Activated T-cell treated with anti-CD3 and anti-CD28 coated beads, Interleukin-2, amount 50 U/mL, for 72 hours (primary cell): Measurements from ENCODE around the gene GALNT4. TPM values are rescaled to one million over a fixed set of nuclear protein-coding genes. Genes with fewer than 3 reads are reported as not detected.
A peak's percentile ranks its signal among the peaks of the same experiment; 100 is the strongest.

Experiments used
- ATAC-seq, 2 donors: fragments of 150-1000 bp; cut with Tn5 transposase; replicated peaks in 1 of 2; 2 replicates each; pipeline ENCODE4 v1.10.0; 2021; ENCODE audit warnings: moderate library complexity in 2 of 2, mild to moderate bottlenecking in 1 of 2
- DNase-seq, 2 donors: peaks; one replicate each; pipeline ENCODE4 v3.0.0; 2021 to 2022; ENCODE audit warnings: mixed read lengths in 1 of 2
- H3K27ac Mint-ChIP-seq: one replicate; pipeline ENCODE4 v1.8.0; 2022; ENCODE audit warnings: mild to moderate bottlenecking, moderate library complexity, mixed read lengths
- H3K27me3 Mint-ChIP-seq: one replicate; pipeline ENCODE4 v1.8.0; 2022; ENCODE audit warnings: low read depth, mixed read lengths
- H3K36me3 Mint-ChIP-seq, 2 donors: one replicate each; pipeline ENCODE4 v1.8.0; 2022; ENCODE audit warnings: mixed read lengths in 2 of 2, mild to moderate bottlenecking in 1 of 2; ENCODE audit not compliant: insufficient read depth in 2 of 2
- H3K4me1 Mint-ChIP-seq: one replicate; pipeline ENCODE4 v1.8.0; 2022; ENCODE audit warnings: low read depth, mixed read lengths
- H3K4me3 Mint-ChIP-seq, 2 donors: one replicate each; pipeline ENCODE4 v1.8.0; 2022; ENCODE audit warnings: mild to moderate bottlenecking in 2 of 2, mixed read lengths in 2 of 2, moderate library complexity in 2 of 2
- H3K9me3 Mint-ChIP-seq, 2 donors: one replicate each; pipeline ENCODE4 v1.8.0; 2022; ENCODE audit warnings: mixed read lengths in 2 of 2
- total RNA-seq, 2 donors: library from RNA; stranded (reverse); gene quantifications; one replicate each; pipeline ENCODE4 v1.2.3, GENCODE V29; 2022

GALNT4 gene
- total RNA-seq, 2 donors from 2014 or later: 6.7 to 10.6 TPM

DNA sequence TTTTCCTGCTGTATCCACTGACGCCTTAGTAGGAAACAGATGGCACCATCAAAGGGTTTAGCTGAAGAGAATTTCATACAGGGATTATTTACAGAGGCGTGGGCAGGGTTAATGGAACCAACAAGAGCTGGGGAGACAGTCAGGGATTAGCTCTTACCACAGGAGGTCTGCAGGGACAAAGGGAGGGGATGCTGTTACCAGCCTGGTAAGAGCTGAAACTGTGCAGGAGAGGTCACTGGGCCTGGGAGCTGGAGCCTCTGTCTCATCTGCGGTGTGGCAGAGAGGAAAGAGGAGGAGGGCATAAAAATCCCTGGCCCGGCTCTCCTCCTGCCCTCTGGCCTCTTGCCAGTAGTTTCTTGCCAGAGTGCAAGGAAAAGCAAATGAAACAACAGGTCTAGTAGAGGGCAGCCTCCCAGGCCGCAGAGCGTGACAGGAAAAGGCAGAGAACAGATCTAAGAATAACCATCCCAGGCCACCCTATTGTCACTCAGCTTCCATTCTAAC is 20.1 kb upstream of the GALNT4 start:
- Mint-ChIP-seq H3K9me3 (no peaks in the 10 kb centered on the region), H3K27ac (no peak overlapping the region), H3K4me1 (peaks cover 7% of the 10 kb centered on the region), H3K36me3 (no peaks in the 10 kb centered on the region), H3K4me3 (no peak overlapping the region), H3K27me3 (no peaks in the 10 kb centered on the region)
- DNase-seq (no peak), ATAC-seq (no peak)

DNA sequence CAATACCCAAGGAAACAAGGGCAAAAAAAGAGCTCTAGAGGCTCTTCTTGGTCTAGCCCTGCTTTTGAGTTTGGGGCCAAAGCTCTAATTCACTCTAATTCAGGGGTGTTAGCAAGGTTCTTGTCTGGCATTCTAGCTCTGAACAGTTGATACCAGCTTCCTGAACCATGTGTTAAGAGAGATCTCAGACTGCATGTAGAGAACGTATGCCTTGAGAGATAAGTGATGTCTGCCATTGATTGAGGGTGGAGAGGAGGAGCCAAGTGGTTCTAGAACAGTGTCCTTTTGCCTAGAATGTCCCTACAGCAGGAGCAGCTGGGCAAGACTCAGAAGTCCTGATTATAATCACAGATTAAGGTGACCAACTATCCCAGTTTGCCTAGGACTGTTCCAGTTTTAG is 19.4 kb upstream of the GALNT4 start:
- H3K4me3 Mint-ChIP-seq: no peak overlapping the region
- H3K9me3 Mint-ChIP-seq: no peaks in the 10 kb centered on the region
- H3K27ac Mint-ChIP-seq: no peak overlapping the region
- no peaks in the 10 kb centered on the region for H3K36me3 Mint-ChIP-seq
- ATAC-seq (no peak), DNase-seq (no peak)
- no peaks in the 10 kb centered on the region for H3K27me3 Mint-ChIP-seq
- peaks cover 7% of the 10 kb centered on the region for H3K4me1 Mint-ChIP-seq

DNA sequence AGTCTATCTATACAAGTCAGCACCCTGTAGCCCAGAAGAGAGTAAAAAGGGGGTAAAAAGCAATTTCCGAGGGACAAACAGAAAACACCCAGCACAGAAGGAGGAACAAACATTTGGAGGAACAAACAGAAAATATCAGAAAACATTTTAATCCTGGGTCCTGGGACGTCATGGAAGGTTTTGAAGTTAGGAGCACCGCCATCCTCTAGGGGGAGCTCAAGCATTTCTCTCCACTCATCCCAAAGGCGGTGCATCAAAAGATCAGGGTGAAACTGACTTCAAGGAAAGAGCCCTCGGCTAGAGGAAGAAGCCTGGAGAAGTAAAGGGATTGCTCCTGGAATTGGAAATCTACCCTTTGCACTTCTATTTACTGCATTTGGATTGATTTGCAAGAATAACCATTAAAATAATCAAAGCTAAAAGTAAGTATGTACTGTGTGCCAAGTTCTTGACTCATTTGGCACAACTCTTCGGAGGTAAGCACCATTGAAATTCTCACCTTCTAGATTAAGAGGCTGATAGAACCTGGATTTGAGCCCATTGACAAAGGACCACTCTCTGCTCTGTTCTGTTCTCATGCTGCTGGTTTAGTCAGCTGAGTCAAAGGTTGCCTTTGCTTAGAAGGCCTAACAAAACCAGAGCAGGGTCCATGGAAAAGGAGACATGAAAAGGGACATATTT is 18.5 kb upstream of the GALNT4 start:
- no peak overlapping the region for H3K27ac Mint-ChIP-seq
- ATAC-seq (peak; percentile 81 to 83), DNase-seq (peak; percentile 60 to 73)
- H3K9me3 Mint-ChIP-seq: no peaks in the 10 kb centered on the region
- no peak overlapping the region for H3K4me3 Mint-ChIP-seq
- no peaks in the 10 kb centered on the region for H3K36me3 Mint-ChIP-seq
- no peaks in the 10 kb centered on the region for H3K27me3 Mint-ChIP-seq
- peaks cover 7% of the 10 kb centered on the region for H3K4me1 Mint-ChIP-seq

DNA sequence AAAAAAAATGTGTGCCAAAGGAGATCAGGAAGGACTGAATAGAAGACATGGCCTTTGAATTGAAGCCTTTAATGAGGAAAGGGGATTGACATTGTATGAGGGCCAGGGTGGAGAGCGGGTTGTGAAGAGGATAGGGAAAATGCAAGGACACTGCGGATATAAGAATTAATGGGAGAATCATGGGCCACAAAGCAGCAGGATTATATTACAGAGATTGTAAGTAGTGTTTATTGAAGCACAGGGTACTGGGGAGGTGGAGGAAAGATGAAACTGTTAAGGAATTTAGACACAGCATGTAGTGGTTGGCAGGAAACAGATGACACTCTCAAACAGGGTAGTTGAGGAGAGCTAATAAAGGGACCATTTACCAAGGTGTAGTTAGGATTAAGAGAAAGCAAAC is 17.6 kb upstream of the GALNT4 start:
- H3K4me1 Mint-ChIP-seq: peaks cover 7% of the 10 kb centered on the region
- no peaks in the 10 kb centered on the region for H3K36me3 Mint-ChIP-seq
- H3K27me3 Mint-ChIP-seq: no peaks in the 10 kb centered on the region
- no peaks in the 10 kb centered on the region for H3K9me3 Mint-ChIP-seq
- H3K27ac Mint-ChIP-seq: no peak overlapping the region
- DNase-seq (no peak), ATAC-seq (no peak)
- H3K4me3 Mint-ChIP-seq: no peak overlapping the region

DNA sequence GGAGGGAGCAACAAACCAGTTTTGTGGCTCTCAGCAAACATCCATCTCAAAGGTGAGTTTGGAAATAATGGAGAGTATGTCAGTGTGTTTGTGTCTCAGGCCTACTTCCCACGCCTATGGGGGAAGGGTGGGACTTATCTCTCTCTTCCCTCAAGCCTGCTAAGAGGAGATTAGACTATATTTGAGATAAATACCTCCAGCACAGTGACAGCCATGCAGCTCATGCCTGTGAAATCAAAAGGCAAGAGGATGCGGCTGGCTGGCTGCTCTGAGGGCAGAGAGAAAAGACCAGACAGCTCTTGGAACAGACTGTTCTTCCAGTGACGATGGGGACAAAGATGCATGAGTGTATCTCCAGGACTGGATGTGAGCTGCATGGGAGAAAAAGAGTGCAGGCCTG is 16.0 kb upstream of the GALNT4 start:
- no peaks in the 10 kb centered on the region for H3K36me3 Mint-ChIP-seq
- no peak overlapping the region for H3K27ac Mint-ChIP-seq
- no peak for ATAC-seq
- DNase-seq: no peak
- no peaks in the 10 kb centered on the region for H3K9me3 Mint-ChIP-seq
- no peak overlapping the region for H3K4me3 Mint-ChIP-seq
- no peaks in the 10 kb centered on the region for H3K27me3 Mint-ChIP-seq
- peaks cover 7% of the 10 kb centered on the region for H3K4me1 Mint-ChIP-seq

DNA sequence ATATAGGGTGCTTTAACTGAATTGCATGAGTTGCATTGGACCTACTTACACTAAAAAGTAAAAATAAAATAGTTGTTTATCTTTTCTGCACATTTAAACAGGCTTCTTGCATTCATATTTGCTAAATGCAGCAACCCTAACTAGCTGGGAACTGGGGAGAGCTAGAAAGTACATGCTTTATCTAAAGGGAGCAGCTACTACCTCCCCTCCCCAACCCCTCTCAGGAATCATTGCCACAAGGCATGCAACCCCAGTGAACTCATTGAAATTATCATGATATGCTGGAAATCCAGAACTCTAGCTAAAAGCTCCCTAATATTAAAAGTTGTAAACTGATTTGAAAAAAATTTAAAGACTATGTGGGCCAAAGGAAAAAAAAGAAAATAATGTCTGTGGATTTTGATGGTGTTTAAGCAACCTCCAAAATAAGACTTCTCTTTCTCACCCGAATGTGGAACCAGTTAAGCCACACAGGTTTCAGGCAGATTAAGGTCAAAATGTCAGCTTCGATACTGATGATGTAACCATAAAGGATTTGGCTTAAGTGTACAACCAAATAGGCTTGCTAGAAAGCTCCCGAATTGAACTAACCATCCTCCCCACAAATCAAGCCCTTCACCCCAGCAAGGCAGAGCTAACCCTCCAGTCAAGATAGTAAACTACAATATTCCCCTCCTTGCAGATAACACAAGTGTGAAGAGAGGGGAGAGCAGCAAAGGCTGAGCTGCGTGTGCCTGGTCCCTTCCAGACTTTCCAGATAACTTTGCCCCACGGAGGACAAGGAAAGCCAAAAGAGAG is 15.0 kb upstream of the GALNT4 start:
- no peaks in the 10 kb centered on the region for H3K27me3 Mint-ChIP-seq
- H3K4me1 Mint-ChIP-seq: peaks cover 7% of the 10 kb centered on the region
- H3K9me3 Mint-ChIP-seq: no peaks in the 10 kb centered on the region
- no peak overlapping the region for H3K27ac Mint-ChIP-seq
- no peaks in the 10 kb centered on the region for H3K36me3 Mint-ChIP-seq
- DNase-seq (no peak), ATAC-seq (no peak)
- H3K4me3 Mint-ChIP-seq: no peak overlapping the region

DNA sequence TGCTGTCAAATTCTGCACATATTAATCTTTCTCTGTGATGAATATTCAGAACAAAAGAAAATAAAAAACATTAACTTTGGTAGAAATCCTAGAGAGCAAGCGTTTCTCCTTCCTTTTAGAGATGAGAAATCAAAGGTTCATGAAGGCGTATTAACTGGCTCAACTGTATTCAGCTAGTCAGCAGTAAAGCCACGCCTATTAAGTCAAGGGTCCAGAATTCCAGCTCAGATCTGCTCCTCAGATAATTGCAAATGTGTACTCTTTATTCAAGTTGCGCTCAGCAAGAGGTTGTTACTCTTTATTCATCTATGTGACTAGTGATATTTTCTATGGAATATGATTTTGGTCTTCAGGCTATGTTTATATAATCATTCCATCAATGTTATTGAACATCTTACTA is 14.3 kb upstream of the GALNT4 start:
- peaks cover 7% of the 10 kb centered on the region for H3K4me1 Mint-ChIP-seq
- H3K4me3 Mint-ChIP-seq: no peak overlapping the region
- no peaks in the 10 kb centered on the region for H3K36me3 Mint-ChIP-seq
- H3K27me3 Mint-ChIP-seq: no peaks in the 10 kb centered on the region
- ATAC-seq: no peak
- no peak overlapping the region for H3K27ac Mint-ChIP-seq
- DNase-seq: no peak
- no peaks in the 10 kb centered on the region for H3K9me3 Mint-ChIP-seq

DNA sequence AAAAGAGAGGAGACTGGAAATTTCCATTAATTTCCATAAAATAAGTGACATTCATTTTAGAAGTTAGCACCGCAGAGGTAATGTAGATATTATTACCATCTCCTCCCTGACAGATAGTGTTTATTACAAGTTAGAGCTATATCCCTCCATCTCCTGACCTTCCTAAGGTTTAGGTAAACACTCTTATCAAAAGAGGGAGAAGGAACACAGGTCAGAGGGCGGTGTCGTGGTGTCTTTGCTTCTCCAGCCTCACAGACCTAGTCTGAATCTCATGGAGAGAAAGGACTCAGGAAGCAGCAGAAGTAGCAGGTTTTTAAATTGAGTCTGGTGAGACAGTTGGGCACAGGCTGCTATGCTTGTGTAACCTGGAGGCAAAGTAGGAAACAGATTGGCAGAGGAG is 12.8 kb upstream of the GALNT4 start:
- no peaks in the 10 kb centered on the region for H3K36me3 Mint-ChIP-seq
- no peak overlapping the region for H3K4me3 Mint-ChIP-seq
- H3K27ac Mint-ChIP-seq: no peak overlapping the region
- no peaks in the 10 kb centered on the region for H3K4me1 Mint-ChIP-seq
- H3K27me3 Mint-ChIP-seq: no peaks in the 10 kb centered on the region
- DNase-seq (no peak), ATAC-seq (no peak)
- no peaks in the 10 kb centered on the region for H3K9me3 Mint-ChIP-seq

DNA sequence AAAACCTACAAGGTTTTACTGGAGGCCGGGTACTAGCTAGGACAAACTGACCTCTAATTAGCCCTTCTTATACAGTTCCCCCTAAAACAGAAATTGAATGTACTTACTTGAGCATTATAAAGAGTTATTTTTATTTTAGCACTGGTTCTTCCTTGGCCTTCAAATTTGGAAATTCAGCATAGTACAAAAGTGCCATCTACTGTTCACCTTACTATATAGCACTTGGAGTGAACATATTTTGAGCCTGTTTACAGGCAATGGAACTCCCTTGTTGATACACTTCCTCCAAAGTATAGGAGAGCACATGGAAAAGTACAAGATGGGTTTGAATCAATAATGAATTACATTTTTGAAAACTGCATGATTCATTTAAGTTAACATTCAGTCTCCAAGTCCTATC is 5.1 kb upstream of the GALNT4 start:
- no peak for DNase-seq
- peaks cover 32% of the 10 kb centered on the region for H3K4me1 Mint-ChIP-seq
- peak overlapping the region; percentile 89 for H3K27ac Mint-ChIP-seq
- H3K9me3 Mint-ChIP-seq: no peaks in the 10 kb centered on the region
- no peak overlapping the region for H3K4me3 Mint-ChIP-seq
- H3K27me3 Mint-ChIP-seq: no peaks in the 10 kb centered on the region
- ATAC-seq: no peak
- no peaks in the 10 kb centered on the region for H3K36me3 Mint-ChIP-seq

DNA sequence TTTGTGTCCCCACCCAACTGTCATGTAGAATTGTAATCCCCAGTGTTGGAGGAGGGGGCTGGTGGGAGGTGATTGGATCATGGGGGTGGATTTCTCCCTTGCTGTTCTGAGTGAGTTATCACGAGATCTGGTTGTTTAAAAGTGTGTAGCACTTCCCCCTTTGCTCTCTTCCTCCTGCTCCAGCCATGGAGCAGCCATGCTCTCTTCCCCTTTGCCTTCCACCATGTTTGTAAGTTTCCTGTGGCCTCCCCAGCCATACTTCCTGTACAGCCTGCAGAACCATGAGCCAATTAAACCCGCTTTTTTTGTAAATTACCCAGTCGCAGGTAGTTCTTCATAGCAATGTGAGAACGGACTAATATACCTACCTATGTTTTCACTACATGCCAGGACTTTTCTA is 3.8 kb upstream of the GALNT4 start:
- no peak for DNase-seq
- Mint-ChIP-seq H3K27ac (peak overlapping the region; percentile 51), H3K4me3 (no peak overlapping the region), H3K27me3 (no peaks in the 10 kb centered on the region), H3K36me3 (peaks cover 2 to 5% of the 10 kb centered on the region in 2 donors), H3K4me1 (peaks cover 39% of the 10 kb centered on the region), H3K9me3 (no peaks in the 10 kb centered on the region)
- ATAC-seq: no peak

DNA sequence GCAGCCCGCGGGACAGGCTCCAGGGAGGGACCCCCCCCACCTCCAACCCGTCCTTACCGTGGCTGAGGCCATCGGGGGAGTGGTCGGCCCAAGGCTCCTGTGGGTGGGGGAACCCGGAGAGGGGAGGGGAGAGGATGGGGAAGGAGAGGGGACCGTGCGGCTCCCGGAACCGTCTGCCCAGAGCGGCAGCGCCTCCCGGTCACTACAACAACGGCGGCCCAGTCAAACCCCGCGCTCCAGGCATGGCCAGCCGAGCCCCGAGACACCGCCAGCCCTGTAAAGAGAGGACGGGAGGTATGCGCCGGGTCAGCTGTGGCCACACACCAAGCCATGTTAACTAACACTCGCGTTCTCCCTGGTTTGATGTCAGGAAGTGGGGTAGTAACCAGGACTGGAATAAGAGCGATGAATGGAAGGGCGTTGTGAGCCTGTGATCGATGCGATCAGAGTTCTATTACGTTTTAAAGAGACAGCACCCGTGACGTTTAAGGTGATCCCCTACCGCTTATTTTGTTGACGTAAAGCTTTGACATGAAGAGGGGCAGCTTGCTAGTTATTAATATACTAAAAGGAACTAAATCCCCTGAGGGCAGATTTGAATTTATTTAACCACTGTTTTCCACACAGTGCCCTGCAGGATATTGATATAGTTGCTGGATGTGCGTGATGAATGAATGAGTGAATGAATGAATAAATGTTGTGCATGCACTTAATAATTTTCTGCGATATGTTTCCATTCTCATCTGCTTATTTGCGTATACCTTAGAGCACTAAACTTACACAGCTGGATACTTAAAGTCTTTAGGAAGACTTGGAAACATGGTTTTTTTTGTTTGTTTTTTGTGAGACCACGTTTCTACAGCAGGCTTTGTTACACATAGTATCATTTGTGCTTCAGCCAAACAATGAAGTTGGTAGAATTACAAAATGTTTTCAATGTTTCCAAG is 1.5 kb upstream of the GALNT4 start, which contains the start of gene POC1B:
POC1B (minus strand) TSS at position 224 of the 947 bp plus-strand sequence; CDS start at position 72, 152 bp downstream.
- Mint-ChIP-seq H3K36me3 (peaks cover 3 to 19% of the 10 kb centered on the region in 2 donors), H3K9me3 (no peaks in the 10 kb centered on the region), H3K4me3 (peak within 1 kb of the TSS; percentile 84 to 97), H3K4me1 (peaks cover 59% of the 10 kb centered on the region), H3K27ac (peak within 1 kb of the TSS; percentile 96), H3K27me3 (no peaks in the 10 kb centered on the region)
- peak; percentile 79 to 81 for ATAC-seq
- DNase-seq: peak; percentile 84

DNA sequence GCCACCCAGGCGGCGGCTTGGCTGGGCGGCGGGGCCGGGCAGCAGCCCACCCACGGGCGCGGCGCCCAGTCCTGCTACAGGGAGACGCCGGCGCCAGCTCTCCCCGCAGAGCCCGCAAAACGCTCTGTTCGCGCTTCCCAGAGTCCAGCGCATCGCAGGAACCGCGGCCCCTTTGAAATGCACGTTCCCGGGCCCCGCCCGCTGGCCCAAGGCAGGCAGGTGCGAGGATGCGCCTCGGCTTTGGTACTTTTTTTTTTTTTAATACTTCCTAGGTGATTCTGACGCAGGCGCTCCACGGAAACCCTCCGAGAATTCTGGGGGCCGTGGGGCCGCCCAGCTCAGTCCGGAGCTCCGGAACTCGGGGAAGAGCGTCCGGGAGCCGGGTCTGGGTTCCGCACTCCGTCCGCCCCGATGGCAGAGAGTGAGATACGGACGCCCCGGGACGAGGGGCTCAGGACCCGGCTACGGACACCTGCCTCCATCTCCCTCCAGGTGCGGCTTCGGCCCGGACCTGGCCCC is 768 bp upstream of the GALNT4 start:
- Mint-ChIP-seq H3K4me3 (peak overlapping the region; percentile 84 to 97), H3K9me3 (no peaks in the 10 kb centered on the region), H3K4me1 (peaks cover 65% of the 10 kb centered on the region), H3K27me3 (no peaks in the 10 kb centered on the region), H3K36me3 (peaks cover 3 to 19% of the 10 kb centered on the region in 2 donors), H3K27ac (peak overlapping the region; percentile 93)
- ATAC-seq: peak; percentile 33 to 44
- peak; percentile 50 to 59 for DNase-seq
